ENCODE measurements around the gene RAB25. TPM values are rescaled to one million over a fixed set of nuclear protein-coding genes. Genes with fewer than 3 reads are reported as not detected.
A peak's percentile ranks its signal among the peaks of the same experiment; 100 is the strongest.

RAB25 gene
- under 1 TPM in 1 of 4 donors, not detected in 3; 0.84 TPM for total RNA-seq

GRCh38 chr1:156060937-156061636, at the start of gene RAB25:
Gene RAB25 (plus strand): TSS chr1:156061160. CDS start chr1:156061401, 241 bp downstream.
- no peak for TF ChIP-seq CTCF (IDR thresholded peaks at IDR 0.05)
- ATAC-seq (ENCODE audit: low FRiP score) (no peak), DNase-seq (ENCODE audit: low spot score) (no peak)

GRCh38 chr1:156012051-156012817, 48.7 kb upstream of the RAB25 start:
- TF ChIP-seq CTCF (IDR thresholded peaks at IDR 0.05): no peak
- no peak for DNase-seq (ENCODE audit: low spot score)
- ATAC-seq (ENCODE audit: low FRiP score): no peak

- no peak for ATAC-seq (ENCODE audit: low FRiP score)
- TF ChIP-seq CTCF (IDR thresholded peaks at IDR 0.05): no peak
- DNase-seq (ENCODE audit: low spot score): no peak
These were observed 46.1 kb upstream of the RAB25 start for GRCh38 chr1:156014829-156015228.

GRCh38 chr1:156019946-156020292, 41.0 kb upstream of the RAB25 start:
- no peak for TF ChIP-seq CTCF (IDR thresholded peaks at IDR 0.05)
- ATAC-seq (ENCODE audit: low FRiP score): no peak
- DNase-seq (ENCODE audit: low spot score): no peak

- peak; percentile 65 for DNase-seq (ENCODE audit: low spot score)
- no peak for TF ChIP-seq CTCF (IDR thresholded peaks at IDR 0.05)
- peak; percentile 88 for ATAC-seq (ENCODE audit: low FRiP score)
These were observed 40.5 kb upstream of the RAB25 start, which contains the start of gene SSR2 for GRCh38 chr1:156020293-156021092. Gene SSR2 (minus strand): TSS chr1:156020951. CDS start chr1:156020167, 784 bp downstream.

- ATAC-seq (ENCODE audit: low FRiP score) (no peak), DNase-seq (ENCODE audit: low spot score) (no peak)
- TF ChIP-seq CTCF (IDR thresholded peaks at IDR 0.05): no peak
These were observed 39.9 kb upstream of the RAB25 start for GRCh38 chr1:156021093-156021428.

Data from omental fat pad (tissue), 4 donors.